Measurements from ENCODE around the gene DTHD1. TPM values are rescaled to one million over a fixed set of nuclear protein-coding genes. Genes with fewer than 3 reads are reported as not detected.

DTHD1 gene
- polyA plus RNA-seq, 1 of the 3 experiments (the other 2 are of a cell fraction) = not detected

DNA sequence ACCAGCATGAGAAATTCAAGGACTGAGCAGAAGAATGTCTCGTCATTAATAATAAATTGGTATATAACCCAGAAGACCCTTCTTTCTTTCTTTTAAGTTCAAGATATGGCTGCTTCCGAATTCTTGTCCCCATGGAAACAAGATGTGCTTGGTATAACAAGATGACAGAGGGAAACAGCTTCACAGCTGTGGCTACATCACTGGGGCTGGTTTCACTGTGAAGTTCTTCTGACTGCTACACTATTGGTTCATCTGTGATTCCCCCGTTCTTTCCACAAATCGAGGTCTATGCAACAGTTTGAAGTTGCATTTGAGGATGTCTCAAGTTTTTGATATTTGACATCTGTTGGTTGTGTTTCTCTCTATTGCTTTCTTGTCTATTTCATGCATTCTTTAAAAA, 12.3 kb upstream of the DTHD1 start:
- no peaks in the 10 kb centered on the region for H3K27me3 ChIP-seq (ENCODE audit: insufficient read depth)
- H4K20me1 ChIP-seq (ENCODE audit: insufficient read depth) = no peaks in the 10 kb centered on the region
- H2AFZ ChIP-seq (ENCODE audit: low read depth) = no peak overlapping the region
- ChIA-PET POLR2A (no interaction called here), CTCF (no interaction called here)
- no peaks in the 10 kb centered on the region for H3K9me2 ChIP-seq
- no peak overlapping the region for H3K4me2 ChIP-seq
- H3F3A ChIP-seq (replicated peaks; ENCODE audit: insufficient read depth) = no peaks in the 10 kb centered on the region
- H3K4me1 ChIP-seq (ENCODE audit: control insufficient read depth in 1 of 2, insufficient read depth in 2 of 2, low read depth in 1 of 2, low read length in 1 of 2) = no peaks in the 10 kb centered on the region
- H3K9ac ChIP-seq = no peak overlapping the region
- WGBS (ENCODE audit: low lambda C conversion rate) = 0% methylated on average over 4 of the region's 4 CpGs
- H3K9me3 ChIP-seq = no peaks in the 10 kb centered on the region
- H3K27ac ChIP-seq (ENCODE audit: low read depth in 2 of 2, low read length in 1 of 2) = no peak overlapping the region
- H3K79me2 ChIP-seq (ENCODE audit: insufficient read depth) = no peaks in the 10 kb centered on the region
- no peak for TF ChIP-seq RFX5 (IDR thresholded peaks at IDR 0.05; ENCODE audit: low read length)
- no peak for TF ChIP-seq RCOR1 (IDR thresholded peaks at IDR 0.05; ENCODE audit: low read length)
- TF ChIP-seq, protein P1, sequence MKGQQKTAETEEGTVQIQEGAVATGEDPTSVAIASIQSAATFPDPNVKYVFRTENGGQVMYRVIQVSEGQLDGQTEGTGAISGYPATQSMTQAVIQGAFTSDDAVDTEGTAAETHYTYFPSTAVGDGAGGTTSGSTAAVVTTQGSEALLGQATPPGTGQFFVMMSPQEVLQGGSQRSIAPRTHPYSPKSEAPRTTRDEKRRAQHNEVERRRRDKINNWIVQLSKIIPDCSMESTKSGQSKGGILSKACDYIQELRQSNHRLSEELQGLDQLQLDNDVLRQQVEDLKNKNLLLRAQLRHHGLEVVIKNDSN (IDR thresholded peaks at IDR 0.05; ENCODE audit: borderline replicate concordance, low read depth) = no peak
- TF ChIP-seq TCF12 (IDR thresholded peaks at IDR 0.05) = no peak
- TF ChIP-seq, protein P2, sequence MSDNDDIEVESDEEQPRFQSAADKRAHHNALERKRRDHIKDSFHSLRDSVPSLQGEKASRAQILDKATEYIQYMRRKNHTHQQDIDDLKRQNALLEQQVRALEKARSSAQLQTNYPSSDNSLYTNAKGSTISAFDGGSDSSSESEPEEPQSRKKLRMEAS (IDR thresholded peaks at IDR 0.05; ENCODE audit: low read depth) = no peak
- TF ChIP-seq, protein P3, sequence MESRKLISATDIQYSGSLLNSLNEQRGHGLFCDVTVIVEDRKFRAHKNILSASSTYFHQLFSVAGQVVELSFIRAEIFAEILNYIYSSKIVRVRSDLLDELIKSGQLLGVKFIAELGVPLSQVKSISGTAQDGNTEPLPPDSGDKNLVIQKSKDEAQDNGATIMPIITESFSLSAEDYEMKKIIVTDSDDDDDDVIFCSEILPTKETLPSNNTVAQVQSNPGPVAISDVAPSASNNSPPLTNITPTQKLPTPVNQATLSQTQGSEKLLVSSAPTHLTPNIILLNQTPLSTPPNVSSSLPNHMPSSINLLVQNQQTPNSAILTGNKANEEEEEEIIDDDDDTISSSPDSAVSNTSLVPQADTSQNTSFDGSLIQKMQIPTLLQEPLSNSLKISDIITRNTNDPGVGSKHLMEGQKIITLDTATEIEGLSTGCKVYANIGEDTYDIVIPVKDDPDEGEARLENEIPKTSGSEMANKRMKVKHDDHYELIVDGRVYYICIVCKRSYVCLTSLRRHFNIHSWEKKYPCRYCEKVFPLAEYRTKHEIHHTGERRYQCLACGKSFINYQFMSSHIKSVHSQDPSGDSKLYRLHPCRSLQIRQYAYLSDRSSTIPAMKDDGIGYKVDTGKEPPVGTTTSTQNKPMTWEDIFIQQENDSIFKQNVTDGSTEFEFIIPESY (IDR thresholded peaks at IDR 0.05; ENCODE audit: borderline replicate concordance, low read depth) = no peak
- TF ChIP-seq, protein P4, sequence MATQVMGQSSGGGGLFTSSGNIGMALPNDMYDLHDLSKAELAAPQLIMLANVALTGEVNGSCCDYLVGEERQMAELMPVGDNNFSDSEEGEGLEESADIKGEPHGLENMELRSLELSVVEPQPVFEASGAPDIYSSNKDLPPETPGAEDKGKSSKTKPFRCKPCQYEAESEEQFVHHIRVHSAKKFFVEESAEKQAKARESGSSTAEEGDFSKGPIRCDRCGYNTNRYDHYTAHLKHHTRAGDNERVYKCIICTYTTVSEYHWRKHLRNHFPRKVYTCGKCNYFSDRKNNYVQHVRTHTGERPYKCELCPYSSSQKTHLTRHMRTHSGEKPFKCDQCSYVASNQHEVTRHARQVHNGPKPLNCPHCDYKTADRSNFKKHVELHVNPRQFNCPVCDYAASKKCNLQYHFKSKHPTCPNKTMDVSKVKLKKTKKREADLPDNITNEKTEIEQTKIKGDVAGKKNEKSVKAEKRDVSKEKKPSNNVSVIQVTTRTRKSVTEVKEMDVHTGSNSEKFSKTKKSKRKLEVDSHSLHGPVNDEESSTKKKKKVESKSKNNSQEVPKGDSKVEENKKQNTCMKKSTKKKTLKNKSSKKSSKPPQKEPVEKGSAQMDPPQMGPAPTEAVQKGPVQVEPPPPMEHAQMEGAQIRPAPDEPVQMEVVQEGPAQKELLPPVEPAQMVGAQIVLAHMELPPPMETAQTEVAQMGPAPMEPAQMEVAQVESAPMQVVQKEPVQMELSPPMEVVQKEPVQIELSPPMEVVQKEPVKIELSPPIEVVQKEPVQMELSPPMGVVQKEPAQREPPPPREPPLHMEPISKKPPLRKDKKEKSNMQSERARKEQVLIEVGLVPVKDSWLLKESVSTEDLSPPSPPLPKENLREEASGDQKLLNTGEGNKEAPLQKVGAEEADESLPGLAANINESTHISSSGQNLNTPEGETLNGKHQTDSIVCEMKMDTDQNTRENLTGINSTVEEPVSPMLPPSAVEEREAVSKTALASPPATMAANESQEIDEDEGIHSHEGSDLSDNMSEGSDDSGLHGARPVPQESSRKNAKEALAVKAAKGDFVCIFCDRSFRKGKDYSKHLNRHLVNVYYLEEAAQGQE (IDR thresholded peaks at IDR 0.05; ENCODE audit: low read depth, low read length) = no peak
- no peak for TF ChIP-seq JUND (IDR thresholded peaks at IDR 0.05)
- TF ChIP-seq, protein P5, sequence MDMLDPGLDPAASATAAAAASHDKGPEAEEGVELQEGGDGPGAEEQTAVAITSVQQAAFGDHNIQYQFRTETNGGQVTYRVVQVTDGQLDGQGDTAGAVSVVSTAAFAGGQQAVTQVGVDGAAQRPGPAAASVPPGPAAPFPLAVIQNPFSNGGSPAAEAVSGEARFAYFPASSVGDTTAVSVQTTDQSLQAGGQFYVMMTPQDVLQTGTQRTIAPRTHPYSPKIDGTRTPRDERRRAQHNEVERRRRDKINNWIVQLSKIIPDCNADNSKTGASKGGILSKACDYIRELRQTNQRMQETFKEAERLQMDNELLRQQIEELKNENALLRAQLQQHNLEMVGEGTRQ (IDR thresholded peaks at IDR 0.05; ENCODE audit: borderline replicate concordance, low read depth, low read length) = no peak
- TF ChIP-seq NRF1 (IDR thresholded peaks at IDR 0.05; ENCODE audit: low read depth, low read length) = no peak
- TF ChIP-seq RXRA (IDR thresholded peaks at IDR 0.05; ENCODE audit: borderline replicate concordance, low read depth) = no peak
- no peak for TF ChIP-seq SMC3 (IDR thresholded peaks at IDR 0.05; ENCODE audit: low read depth, low read length)
- TF ChIP-seq EP300 (IDR thresholded peaks at IDR 0.05; ENCODE audit: borderline replicate concordance in 1 of 2, low read depth in 1 of 2, low read length in 1 of 2) = no peak
- TF ChIP-seq, protein P6, sequence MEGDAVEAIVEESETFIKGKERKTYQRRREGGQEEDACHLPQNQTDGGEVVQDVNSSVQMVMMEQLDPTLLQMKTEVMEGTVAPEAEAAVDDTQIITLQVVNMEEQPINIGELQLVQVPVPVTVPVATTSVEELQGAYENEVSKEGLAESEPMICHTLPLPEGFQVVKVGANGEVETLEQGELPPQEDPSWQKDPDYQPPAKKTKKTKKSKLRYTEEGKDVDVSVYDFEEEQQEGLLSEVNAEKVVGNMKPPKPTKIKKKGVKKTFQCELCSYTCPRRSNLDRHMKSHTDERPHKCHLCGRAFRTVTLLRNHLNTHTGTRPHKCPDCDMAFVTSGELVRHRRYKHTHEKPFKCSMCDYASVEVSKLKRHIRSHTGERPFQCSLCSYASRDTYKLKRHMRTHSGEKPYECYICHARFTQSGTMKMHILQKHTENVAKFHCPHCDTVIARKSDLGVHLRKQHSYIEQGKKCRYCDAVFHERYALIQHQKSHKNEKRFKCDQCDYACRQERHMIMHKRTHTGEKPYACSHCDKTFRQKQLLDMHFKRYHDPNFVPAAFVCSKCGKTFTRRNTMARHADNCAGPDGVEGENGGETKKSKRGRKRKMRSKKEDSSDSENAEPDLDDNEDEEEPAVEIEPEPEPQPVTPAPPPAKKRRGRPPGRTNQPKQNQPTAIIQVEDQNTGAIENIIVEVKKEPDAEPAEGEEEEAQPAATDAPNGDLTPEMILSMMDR (IDR thresholded peaks at IDR 0.05) = no peak
- DNase-seq = no peak
- H3K4me3 ChIP-seq (ENCODE audit: low read depth in 2 of 2, low read length in 1 of 2) = no peak overlapping the region
- no peaks in the 10 kb centered on the region for H3K36me3 ChIP-seq (replicated peaks in 1 of 2; ENCODE audit: control insufficient read depth in 1 of 2, insufficient read depth in 2 of 2, low read length in 1 of 2)

Data from SK-N-SH (cell line).